KBM-7 (cell line): ENCODE results near the gene GSTA5.
"Not testable (repeated sequence)": the region's sequence is repeated elsewhere in the genome, so short reads cannot be mapped to it uniquely, and the experiment has no call there.

Experiments
- DNase-seq: peaks from one replicate; pipeline ENCODE4 v3.0.0-alpha.2; 2015
- in situ Hi-C: fragments of 300-500 bp; cut with MboI; formaldehyde crosslinking; loops from 2 replicates; pipeline ENCODE4 v1.14.3; 2020; ENCODE audit warnings: low sequenced_read_pairs, low pct_unique_long_range_greater_than_20kb, mixed read lengths

GSTA5 gene

GRCh38 chr6:52802806-52803205 lies 37.8 kb downstream of the GSTA5 start:
- in situ Hi-C loops: no loop called here
- DNase-seq: no peak

GRCh38 chr6:52801188-52801841 lies 39.3 kb downstream of the GSTA5 start:
- DNase-seq: no peak

GRCh38 chr6:52799272-52799671 lies 41.3 kb downstream of the GSTA5 start:
- in situ Hi-C loops, DNase-seq: not testable (repeated sequence)

More at GRCh38 chr6:52801188-52801841, 39.3 kb downstream of the GSTA5 start:
- in situ Hi-C loops: no loop called here

GRCh38 chr6:52794366-52794765 lies 46.2 kb downstream of the GSTA5 start:
- not testable (repeated sequence) for DNase-seq

GRCh38 chr6:52790861-52791260 lies 49.8 kb downstream of the GSTA5 start:
- in situ Hi-C loops: no loop called here
- DNase-seq: no peak

More at GRCh38 chr6:52794366-52794765, 46.2 kb downstream of the GSTA5 start:
- in situ Hi-C loops: not testable (repeated sequence)

GRCh38 chr6:52789658-52790057 lies 51.0 kb downstream of the GSTA5 start:
- in situ Hi-C loops, DNase-seq: not testable (repeated sequence)

GRCh38 chr6:52788478-52788877 lies 52.1 kb downstream of the GSTA5 start:
- in situ Hi-C loops: no loop called here

GRCh38 chr6:52787917-52788316 lies 52.7 kb downstream of the GSTA5 start:
- in situ Hi-C loops: no loop called here
- DNase-seq: no peak

More at GRCh38 chr6:52788478-52788877, 52.1 kb downstream of the GSTA5 start:
- DNase-seq: peak; percentile 3

- no peak for DNase-seq
- in situ Hi-C loops: no loop called here
Measured at GRCh38 chr6:52786249-52786956, 54.2 kb downstream of the GSTA5 start.

GRCh38 chr6:52782696-52783274 lies 57.8 kb downstream of the GSTA5 start:
- DNase-seq, in situ Hi-C loops: not testable (repeated sequence)

GRCh38 chr6:52782209-52782608 lies 58.4 kb downstream of the GSTA5 start:
- DNase-seq, in situ Hi-C loops: not testable (repeated sequence)
